CD4-positive, alpha-beta T cell treated with Interleukin-15 for 1 hour (primary cell): ENCODE data around the gene AKNA.

ENCODE experiments used
- DNase-seq: peaks from one replicate; pipeline ENCODE4 v3.0.0-alpha.2; 2020

AKNA gene

DNA sequence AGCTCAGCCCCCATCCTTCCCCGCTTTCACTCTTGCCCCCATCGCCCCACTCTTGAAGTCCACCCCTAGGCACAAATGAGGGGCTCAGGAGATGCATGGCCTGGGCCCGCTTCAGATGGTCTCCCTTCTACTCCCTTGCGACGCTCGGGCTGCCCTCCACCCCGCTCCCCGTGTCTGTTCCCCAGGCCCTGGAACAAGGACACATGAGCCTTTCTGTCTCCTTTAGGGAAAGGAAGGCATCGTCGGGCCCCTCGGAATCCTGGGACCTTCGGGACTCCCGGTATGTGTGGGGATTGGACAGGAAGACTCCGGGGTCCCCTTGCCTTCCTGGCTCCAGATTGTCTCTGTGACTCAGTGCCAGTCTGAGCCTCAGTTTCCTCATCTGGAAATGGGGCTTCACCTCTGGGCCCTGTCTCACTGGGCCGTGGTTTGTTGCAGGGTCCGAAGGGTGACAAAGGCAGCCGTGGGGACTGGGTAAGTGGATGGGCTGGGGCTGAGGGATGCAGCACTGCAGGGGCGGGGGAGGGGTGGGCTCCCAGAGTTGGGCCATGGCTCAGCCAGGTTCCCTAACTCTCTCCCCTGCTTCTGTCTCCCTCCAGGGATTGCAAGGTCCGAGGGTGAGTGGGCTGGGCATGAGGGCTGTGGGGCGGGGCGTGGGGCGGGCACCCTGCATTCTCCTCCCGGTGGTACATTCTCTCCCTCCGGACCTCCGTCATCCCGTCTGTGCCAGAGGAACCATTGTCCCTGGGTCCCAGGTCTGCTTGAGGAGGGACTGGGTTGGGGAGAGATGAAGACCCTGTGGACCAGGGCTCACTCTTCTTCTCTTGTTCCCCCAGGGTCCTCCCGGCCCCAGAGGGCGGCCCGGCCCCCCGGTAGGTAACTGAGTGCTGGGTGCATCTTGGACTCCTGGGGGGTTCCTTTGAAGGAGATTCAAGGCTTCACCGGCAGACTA lies 86.7 kb downstream of the AKNA start:
- no peak for DNase-seq

DNA sequence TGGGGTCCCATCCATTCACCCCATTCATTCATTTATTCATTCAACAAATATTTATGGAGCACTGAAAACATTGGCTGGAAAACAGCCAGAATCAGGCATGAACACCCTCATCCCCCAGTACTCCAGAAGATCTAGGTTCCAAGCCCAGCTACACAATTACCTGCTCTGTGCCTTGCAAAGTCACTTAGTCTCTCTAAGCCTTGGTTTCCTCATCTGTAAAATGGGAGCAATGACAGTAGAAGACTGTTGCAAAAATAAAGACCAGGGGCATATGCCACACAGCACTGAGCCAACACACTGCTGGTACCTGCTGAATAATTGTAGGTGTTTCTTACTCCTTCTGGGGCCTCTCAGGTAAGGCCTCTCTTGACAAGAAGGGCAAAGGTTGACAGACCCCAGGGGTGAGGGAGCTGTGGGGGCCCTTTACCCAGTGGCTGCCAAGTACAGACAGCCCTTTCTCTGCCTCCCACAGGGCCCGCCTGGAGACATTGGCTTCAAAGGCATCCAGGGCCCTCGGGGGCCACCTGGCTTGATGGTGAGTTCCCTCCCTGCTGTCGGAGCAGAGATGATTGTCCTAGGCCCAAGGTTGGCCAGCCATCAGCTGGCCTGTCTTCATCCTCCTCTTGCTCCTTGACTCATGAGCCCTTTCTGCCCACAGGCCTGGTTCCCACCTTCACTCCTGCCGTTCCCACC lies 87.5 kb downstream of the AKNA start:
- no peak for DNase-seq

DNA sequence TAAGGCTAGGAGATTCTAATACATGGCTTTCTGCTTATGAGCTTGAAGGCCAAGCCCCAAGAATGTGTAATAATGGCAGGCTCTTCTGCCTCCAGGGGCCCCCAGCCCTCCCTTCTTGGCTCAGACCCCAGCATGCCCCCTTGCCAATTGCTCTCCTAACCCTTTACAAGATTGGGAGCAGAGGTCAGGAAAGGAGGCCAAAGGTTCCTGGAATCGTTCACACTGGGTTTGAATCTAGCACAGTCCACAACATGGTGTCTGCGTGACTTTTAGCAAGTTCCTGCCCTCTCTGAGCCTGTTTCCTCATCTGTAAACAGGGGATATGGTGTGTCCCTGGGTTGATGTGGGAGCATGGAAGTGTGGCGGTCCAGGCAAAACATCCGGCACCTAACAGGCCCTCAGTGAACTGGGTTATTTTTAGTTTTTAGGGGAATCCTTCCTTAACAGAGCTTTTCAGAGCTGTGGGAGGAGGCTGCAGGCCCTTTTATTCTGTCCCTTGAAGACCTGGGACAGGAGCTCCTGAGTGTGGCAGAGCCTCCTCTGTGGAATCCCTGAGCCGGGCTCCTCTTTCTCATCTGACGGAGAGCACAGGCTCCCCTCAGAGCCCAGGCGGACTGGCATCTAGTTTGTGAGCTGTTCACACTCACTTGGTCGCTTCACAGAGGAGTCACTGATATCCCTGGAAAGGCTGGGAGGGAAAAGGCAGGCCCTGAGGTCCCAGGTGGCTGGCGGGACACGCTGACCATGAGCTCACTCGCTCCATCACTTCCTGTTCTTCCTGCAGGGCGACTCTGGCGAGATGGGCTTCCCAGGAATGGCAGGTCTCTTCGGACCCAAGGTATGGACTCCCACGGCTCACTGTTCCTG lies 88.3 kb downstream of the AKNA start:
- DNase-seq, result no peak

DNA sequence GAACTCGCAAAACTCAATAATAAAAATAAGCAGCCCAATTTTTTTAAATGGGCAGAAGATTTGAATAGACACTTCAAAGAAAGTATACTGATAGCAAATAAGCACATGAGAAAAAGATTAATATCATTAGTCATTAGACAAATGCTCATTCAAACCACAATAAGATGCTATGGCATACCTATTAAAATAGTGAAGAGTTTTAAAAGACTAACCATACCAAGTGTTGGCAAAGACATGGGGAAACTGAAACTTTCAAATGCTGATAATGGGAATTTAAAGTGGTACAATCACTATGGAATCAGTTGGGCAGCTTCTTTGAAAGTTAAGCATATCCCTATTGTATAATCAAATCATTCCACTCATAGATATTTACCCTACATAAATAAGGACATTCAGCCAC lies 91.4 kb downstream of the AKNA start:
- DNase-seq, result no peak

DNA sequence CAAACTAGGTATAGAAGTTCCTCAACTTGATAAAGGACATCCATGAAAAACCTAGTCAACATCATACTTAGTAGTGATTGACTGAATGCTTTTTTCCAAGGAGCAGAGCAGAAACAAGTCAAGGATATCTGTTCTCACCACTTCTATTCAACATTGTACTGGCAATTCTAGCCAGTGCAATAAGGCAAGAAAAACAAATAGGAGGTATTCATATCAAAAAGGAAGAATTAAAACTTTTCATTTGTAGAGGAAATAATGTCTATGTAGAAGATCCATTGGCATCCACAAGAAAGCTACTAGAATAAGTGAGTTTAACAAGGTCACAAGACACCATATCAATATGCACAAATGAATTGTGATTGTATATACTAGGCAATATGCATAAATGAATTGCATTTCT lies 93.1 kb downstream of the AKNA start:
- DNase-seq, result no peak

DNA sequence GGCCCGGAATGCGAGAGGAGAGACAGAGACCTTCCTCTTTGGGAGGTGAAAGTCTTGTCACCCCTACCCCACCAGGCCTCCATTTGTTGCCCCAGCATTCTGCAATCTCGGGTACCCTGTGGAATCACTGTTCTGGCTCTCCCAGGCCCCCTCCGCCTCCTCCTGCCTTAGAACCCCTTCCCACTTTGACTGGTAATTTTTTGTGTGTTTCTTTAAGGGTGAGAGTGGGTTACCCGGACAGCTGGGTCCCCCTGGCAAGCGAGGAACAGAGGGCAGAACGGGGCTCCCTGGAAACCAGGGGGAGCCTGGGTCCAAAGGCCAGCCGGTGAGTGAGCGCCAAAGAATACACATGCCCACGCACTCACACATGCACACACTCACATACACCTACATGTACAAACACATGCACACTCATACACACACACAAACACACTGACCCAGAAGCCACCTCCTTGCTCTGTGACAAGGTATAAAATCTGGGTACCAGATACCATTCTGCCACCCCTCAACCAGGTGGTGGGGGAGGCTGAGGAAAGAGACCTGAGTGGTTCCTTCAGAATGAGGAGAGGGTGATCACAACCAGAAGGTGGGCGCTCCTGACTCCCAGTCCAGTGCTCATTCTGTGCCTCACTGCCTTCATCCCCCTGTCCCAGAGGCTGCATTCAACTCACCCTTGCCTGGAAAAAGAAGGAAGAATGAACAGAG lies 95.7 kb downstream of the AKNA start:
- no peak for DNase-seq

DNA sequence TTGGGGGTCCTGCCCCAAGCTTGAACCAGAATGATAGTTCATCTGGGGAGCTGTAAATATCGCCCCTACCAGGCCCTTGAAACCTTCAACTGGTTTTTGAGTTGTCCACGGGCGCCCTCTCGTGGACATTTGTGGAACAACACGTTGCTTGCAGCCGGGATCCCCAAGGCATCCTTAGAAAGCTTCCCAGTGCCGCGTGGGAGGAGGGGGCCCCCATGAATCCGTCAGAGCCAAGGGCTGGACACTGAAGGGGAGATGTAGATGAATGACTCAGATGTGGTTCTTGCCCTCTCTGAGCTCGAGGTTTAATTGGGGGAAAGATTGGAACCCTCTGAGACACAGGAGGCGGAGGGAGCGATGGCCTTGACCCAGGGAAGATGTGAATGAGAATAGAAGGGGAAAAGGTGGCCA lies 96.7 kb downstream of the AKNA start:
- DNase-seq, result peak; percentile 52

DNA sequence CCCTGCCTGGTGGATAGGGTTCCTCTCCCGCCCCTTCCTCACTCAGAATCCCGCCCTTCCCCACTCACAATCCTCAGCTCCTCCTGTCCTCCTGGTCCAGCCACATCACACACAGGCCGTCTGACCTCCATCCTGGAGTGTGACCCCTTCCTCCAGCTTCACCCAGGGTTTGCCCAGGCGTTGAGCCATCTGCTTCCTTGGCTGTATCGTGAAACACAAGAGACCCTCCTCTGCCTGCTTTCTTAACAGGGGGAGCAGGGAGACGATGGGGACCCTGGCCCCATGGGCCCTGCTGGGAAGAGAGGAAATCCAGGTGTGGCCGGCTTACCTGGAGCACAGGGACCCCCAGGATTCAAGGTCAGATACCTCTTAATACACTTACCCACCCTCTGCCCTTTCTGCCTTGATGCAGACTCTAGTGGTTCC lies 97.2 kb downstream of the AKNA start:
- DNase-seq, result peak; percentile 13

DNA sequence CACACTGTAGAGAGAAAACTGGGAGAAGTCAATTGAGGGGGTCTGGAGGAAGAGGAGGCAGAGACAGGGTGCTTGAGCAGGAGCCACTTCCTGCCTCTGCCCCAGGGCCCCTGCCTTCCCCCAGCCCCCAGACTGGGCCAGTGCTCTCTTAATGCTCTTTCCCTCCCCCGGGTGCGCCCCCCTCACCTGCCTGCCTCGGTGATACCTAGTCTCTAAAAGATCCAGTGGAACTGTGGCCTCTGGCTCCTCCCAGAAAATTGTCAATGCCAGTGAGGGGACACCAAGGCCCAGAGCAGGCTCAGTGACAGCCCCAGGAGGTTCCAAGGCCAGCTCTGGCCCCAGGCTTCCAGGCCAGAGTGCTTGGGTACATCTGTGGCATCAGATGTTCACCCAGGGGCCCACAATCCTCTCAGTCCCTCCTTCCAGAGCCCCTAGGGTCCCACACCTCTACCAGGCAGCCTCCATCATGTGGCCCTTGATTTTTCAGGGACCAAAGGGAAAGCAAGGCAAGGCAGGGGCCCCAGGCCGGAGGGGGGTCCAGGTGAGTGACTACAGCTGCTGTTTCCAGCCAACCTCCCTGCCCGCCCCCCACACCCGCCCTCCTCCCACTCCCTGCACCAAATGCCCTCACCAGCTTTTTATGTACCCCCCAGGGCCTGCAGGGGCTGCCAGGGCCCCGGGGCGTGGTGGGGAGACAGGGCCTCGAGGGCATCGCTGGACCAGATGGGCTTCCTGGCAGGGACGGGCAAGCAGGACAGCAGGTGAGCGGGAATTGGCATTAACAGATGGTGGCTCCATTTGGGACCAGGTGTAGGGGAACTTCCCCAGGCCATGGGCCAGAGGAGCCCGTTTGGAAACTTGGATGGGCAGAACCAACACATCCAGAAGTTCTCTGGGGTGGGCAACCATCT lies 98.0 kb downstream of the AKNA start:
- DNase-seq, result no peak

DNA sequence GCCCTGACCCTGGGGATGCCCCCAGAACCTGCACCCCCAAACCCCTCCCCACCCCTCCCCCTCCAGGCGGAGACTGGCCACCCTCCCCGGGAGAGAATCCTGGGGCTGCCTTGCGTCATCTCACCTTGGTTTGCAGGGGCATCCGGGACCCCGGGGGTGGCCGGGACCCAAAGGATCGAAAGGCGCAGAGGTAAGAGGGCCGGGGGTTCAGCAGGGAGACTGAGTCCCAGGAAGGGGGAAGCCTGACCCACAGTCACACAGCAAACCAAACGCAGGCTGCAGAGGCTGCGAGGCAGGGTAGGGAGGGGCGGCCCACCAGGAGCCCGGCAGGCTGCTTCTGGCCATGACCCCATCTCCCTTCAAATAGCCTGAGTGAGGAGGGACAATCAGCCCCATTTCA lies 98.7 kb downstream of the AKNA start:
- DNase-seq, result no peak

DNA sequence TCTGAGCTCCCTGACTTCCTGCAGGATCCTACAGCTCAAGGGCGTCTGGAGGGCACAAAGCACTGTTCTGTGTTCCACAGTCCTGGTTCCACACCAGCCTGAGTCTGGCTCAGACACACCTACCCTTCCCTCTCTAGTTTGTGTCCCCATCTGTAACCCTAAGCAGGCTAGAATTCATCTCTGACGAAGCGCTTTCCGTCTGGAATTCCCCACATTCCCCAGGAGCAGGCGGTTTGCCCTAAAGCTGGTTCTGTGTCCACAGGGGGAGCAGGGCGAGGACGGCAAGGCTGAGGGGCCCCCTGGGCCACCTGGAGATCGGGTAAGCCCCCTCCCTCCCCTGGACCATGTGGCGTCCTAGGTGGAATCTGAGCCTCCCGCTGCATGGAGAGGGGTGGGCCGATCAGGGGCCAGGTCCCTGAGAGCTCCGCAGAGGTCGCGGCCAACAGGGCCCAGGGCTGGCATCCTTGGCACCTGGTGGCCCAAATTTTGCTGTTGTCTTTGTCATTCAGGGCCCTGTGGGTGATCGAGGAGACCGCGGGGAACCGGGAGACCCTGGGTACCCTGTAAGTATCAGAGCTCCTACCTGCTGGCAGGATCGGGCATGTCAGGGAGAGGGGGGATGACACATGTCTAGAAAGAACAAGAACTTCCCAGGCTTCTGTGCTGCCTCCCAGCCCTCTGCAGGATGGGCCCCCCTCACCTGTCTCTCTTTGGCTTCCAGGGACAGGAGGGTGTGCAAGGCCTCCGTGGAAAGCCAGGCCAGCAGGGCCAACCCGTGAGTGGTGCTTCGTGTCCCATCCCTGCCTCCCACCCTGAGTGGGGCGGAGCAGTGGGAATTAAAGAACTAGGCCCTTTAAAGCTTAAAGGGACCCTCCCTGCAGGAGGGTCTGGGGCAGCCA lies 99.3 kb downstream of the AKNA start:
- DNase-seq, result peak; percentile 15

DNA sequence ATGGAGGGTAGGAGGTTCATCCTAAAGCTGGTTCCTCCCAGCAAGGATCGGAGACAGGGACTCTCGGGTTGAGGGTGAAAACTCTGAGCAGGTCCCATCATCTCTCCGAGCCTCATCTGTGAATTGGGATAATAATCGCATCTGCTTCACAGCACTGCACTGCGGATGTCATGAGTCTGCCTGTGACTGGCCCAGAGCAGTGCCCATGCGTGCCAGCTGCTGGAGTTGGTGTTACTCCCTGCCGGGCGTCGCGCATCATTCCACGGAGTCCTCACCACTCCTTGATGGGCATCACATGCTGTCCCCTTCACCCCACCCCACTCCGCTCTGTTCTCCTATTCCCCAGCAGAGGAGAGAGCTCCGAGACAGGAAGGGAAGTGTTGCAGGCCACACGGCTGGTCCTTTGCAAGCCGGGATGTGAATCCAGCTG lies 100.0 kb downstream of the AKNA start:
- peak; percentile 15 for DNase-seq

DNA sequence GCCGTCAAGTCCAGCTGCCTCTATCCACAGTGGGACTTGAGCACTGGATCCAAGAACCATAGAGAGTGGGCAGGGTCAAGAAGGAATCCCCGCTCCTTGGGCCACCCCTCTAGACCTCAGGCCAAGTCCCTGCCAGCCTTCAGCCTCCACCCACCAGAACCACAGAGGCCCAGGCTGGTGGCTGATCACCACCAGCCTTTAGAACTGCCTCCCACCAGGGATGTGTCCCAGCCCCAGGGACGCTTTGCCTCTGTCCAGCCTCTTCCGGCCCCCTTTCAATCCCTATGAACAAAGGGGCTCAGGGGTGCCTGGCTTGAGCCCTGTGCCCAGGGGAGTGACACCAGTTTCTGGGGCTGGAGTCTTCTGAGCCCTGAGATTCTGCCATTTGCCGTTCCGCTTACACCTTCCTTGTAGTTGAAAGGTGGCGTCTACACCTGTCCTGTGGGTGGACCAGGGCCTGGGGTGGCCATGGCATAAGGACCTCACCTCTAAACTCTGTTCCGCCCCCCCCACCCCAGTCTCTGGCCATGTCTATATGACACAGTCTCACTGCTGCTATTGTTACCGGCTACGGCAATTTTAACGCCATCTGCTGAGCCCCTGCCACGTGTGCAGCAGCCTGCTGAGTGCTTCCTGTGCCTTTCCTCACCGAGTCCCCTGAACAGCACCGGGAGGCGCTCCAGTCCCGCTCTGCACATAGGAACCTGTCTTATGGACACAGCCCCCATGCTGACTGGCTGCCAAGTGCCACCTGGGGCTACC lies 100.6 kb downstream of the AKNA start:
- peak; percentile 13 for DNase-seq

DNA sequence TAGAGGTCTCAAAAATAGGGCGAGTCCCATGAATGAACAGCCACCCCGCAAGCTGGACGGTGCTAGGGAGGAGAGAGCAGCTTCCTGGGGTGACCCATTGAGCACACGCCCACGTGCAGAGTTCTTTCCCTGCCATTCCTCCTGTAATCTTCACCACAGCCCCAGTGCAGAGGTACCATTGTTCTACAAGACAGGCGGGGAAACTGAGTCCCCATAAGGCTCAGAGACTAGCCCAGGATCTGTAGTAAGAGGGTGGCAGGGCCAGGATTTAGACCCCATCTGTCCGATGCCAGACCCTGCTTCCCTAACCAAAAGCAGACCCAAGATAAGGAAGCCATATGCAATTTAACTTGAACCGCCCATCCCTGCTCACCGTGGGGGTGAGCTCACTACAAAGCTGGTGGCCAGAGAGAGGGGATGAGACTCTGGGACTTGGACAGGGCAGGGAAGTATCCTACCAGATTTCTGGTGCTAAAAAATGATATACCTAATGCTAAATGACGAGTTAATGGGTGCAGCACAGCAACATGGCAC lies 101.6 kb downstream of the AKNA start:
- peak; percentile 11 for DNase-seq

DNA sequence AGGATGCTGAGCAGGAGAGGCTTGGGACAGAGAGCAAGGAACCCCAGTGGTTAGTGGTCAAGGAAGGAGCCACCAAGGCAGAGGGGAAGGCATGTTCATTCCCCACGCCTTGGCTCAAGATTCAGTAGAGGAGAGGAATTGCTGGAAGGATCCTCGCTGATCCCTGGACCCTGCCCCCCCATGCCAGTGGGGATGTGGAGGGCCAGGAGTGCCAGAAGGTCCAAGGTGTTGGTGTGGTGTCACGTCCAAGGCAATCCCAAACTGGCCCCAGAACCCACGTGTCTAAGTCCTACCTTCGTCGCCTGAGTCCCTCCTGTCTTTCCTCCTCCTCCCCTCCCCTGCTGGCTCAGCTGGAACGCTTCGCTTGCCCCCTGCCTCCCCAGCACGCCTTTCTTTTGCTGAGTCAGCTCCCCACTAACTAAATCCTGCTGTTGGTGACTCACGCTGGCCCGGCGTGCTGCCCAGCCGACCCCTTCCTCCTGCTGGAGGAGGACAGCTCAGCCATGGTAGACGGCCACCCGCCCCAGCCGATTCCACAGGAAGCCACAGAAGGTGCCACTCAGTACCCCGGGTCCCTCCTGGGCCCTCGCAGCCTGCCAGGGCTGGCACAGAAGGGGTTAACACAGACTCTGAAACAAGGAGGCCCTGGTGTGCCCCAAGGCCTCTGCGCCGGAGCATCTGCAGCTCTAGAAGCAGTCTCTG lies 102.5 kb downstream of the AKNA start:
- DNase-seq, result peak; percentile 15

DNA sequence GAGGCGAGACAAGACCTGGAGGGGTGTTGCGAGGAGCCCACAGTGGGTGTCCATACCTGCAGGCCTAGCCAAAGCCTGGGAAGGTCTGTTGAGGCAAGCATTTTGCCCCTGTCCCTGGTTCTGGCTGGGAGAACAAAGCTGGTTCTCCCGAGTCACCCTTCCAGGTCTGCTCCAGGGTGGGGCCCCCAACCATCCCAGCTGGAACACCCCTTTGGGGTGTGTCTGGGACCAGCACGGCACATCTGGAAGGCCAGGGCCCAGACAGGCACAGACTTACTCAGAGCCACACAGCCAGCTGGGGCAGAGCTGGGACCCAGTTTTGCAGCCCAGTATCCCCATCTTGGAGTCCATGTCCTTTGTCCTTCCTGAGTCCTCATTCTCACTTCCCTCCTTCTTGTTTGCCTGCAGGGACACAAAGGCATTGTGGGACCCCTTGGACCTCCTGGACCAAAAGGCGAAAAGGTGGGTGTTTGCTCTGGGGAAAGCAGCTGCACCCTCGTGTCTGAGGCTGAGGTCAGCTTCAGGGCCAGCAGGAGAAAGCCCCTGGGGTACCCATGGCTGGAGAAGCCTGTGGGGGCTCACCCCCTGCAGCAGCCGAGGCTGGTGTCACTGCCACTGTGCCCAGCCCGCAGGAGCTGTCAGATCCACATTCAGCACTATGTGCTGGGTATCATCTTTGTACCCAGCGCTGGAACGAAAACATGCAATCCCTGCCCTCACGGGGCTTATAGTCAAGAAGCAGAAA lies 103.3 kb downstream of the AKNA start:
- DNase-seq, result peak; percentile 12
